HCEC 1CT (cell line): ENCODE data around the gene PRR30.
"Not testable (repeated sequence)": the region's sequence is repeated elsewhere in the genome, so short reads cannot be mapped to it uniquely, and the experiment has no call there.

Experiments used
- DNase-seq: peaks from one replicate; pipeline ENCODE4 v3.0.0-alpha.2; 2017

The PRR30 gene

DNA sequence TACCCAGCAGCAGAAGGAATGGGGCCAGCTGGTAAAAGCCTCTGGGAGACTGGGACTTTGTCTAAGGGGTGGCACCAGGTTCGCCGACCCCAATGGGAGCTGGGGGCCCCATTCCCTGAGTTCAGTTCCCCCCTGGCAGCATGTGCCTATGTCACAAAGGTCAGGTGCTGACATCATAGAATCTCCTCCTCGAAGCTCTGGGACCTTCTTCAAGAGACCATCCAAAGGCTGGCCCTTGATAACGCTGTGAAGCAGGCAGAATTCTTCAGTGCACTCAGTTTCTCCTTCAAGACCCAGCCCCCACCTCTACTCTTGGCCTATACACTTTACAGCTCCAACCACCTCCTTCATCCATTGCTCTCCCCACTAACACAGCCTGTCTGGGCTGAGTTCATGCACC is at the start of gene PRR30:
PRR30 (minus strand) TSS at position 101 of the 400 bp plus-strand sequence. CDS start 1,081 bp downstream, outside the sequence.
- DNase-seq, result no peak

DNA sequence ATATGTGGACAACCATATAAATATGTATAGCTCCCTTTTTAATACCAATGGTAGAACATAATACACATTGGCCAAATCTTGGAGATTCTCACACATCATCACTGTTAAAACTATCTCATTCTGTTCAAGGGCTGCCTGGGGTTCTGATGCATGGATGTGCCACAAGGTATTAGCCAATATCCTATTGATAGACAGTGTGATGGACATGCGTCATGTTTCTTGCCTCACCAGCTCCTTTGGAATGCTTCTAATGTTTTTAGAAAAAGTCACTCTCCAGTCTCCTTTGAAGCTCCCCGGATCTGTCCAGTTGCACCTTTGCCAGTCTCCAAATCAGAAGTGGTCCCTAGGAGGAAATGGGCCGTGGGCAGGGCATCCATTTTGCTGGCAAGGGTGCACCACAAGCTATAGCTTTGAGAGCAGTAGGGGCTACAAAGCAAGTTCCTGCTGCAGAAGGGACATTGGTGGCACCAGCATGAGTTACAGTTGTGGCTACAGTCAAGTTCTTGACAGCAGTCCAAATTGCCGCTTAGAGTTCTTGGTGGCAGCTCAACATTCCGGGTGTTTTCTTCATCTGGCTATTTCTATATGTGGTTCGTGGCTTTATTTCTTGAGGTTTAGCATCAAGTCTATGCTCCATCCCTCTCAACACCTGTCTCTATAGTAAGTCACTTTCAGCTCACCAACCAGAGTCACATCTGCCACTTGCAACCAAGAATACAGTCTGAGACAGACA is 47.6 kb upstream of the PRR30 start:
- DNase-seq, result no peak

DNA sequence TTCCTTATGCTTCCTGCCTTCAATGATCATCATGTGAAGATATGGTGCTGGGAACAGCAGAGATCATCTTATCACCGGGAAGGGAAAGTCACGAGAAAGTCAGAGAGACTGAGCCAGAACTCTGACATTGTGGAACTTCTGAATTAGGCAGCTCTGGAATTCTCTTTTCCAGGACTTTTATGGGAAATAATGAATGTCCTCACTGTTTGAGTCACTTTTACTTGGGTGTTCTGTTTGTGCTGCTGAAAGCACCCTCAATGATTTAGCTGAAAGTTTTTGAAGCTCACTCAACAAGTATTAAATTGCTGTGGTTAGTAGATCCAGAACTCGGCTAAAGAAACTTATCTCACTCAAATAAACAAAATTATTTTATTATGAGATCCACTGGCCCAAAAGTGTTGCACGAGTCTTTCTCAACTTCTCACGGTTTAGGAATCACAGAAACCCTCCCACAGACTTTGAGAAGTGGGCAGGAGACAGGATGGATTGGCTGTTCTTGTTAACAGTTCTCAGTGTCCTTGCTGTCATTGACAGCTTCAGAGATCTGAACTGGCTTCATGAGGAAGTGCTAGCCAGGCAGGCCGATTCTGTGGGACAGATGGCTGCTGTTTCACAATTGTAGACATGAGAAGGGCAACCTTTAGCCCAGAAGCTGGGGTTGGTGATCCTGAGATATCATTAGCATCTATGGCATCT is 46.3 kb upstream of the PRR30 start:
- peak; percentile 40 for DNase-seq

DNA sequence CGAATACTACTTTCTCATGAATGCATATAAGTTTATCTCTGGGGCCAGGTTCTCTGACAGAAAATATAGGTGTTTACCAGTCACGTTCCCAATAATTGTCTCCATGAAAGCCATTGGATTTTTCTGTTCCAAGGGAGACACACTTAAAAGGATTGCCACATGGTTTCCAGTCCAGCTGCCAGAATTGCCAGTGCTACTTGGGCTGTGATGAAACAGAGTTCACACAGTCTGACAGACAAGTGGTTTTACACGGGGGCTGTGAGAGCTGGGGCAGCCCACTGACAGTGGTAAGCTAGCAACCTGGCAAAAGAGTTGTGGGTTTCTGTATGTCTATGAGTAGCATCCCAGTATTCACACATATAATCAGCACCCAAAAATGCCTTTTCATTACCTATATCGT is 44.9 kb upstream of the PRR30 start:
- DNase-seq, result no peak

DNA sequence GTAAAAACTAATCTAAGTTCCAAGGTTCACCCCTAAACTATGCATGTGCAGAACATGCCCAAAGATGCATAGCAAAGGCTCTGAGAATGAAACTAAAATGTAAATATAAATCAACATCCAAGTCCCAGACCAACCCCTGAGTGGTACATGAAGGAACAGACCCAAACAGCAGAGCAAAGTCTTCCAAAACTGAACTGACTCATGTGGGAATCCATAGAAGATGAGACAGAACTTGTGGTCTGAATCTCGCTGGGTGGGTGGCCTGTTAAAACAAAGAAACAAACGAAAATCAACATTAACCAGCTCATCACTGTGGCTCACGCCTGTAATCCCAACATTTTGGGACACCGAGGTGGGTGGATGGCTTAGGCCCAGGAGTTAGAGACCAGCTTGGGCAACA is 43.1 kb upstream of the PRR30 start:
- DNase-seq, result peak; percentile 41

- no peak for DNase-seq
Measured at GRCh38 chr2:27179344-27180000, 40.3 kb upstream of the PRR30 start.

DNA sequence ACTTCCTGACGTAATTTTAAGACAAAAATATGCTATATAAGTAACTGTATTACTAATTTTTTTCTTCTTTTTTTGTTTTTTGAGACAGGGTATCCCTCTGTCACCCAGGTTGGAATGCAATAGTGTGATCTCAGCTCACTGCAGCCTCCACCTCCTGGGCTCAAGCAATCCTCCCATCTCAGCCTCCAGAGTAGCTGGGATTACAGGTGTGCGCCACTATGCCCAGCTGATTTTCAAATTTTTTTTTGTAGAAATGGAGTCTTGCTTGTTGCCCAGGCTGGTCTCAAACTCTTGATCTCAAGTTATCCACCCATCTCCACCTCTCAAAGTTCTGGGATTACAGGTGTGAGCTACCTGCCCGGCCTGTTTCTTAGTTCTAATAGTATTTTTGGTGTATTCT is 39.3 kb upstream of the PRR30 start:
- DNase-seq, result no peak

- no peak for DNase-seq
Measured at GRCh38 chr2:27177441-27178351, 38.5 kb upstream of the PRR30 start.

GRCh38 chr2:27175781-27176180 is 36.6 kb upstream of the PRR30 start:
- not testable (repeated sequence) for DNase-seq

- DNase-seq, result no peak
Measured at GRCh38 chr2:27175330-27175729, 36.1 kb upstream of the PRR30 start.

DNA sequence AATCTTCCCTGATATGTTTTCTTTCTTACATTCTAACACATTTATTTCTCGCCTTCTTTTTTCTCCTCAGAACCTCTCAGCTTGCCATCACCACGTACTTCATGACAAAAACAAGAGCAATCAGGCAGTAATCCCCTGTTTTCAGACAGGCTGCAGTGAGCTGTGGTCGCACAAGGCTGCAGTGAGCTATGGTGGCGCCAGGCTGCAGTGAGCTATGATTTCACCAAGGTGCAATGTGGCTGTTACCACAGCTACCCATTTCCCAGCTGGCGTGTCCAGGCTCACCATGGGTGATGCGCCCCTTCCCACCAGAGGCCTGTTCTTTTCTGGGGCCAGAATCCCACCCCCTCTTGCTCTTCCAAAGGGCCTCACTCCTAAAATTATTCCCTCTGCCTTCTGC is 35.4 kb upstream of the PRR30 start:
- no peak for DNase-seq

- DNase-seq, result no peak
Measured at GRCh38 chr2:27171351-27171848, 32.2 kb upstream of the PRR30 start.

DNA sequence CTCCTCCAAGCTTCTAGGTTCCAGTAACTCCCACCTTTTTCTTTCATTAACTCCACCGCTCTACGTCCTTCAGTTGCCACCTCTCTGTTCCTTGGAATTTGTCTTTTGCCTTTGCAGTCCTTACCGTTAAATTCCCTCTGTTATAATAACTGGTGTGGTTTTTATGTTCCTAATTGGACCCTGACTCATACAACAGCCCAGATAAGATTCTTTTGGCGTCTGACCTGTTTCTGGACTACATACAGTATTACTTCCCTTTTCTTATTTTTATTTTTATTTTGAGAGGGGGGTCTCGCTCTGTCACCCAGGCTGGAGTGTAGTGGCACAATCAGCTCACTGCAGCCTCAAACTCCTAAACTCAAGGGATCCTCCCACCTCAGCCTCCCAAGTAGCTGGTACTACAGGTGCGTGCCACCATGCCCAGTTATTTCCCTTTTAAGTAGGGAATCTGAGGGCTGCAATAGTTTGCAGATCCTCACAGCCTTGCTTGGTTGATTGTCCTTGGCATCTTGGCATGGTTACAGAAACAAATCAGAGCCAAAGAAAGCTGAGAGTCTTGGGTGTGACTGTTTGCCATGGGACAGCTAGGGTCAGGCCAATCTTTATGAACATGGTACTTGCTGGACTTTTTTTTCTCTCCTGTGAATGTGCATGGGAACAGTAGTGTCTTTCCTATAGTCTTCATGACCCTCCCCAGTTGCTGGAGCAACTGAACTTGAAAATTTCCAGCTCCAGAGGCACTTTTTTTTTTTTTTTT is 31.5 kb upstream of the PRR30 start:
- no peak for DNase-seq

DNA sequence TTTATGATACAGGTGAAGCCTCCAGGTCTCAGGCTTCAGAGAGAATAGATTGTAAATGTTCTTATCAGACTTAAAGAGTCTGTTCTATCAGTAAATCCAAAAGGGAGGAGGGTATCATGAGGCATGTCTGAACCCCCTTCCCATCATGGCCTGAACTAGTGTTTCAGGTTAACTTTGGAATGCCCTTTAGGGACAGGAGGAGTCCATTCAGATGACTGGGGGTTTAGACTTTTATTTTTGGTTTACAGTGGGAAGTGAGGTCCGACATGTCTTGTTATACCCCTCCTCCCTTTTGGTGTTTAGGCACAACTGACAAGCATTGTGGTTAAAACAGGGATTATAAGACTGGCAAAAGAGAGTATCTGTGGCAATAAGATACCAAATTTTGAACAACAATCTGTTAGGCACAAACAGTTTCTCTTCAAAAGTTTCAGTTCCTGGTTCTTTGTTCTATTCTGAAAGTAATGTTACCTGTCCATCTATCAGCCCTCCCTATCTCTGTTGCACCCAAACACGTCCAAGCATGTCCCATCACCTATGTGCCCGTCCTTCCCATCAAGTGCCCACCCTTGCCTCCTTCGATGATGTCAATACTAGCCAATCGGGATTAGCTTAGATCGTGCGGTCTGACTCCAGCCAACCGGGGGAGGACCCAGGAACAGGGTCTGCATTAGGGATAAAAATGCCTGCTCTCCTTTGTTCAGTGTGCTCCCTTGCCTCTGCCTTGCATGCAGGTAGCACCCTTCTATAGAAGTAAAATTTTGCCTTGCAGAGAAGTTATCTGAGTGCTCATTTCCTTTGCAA is 26.0 kb upstream of the PRR30 start:
- DNase-seq, result no peak

DNA sequence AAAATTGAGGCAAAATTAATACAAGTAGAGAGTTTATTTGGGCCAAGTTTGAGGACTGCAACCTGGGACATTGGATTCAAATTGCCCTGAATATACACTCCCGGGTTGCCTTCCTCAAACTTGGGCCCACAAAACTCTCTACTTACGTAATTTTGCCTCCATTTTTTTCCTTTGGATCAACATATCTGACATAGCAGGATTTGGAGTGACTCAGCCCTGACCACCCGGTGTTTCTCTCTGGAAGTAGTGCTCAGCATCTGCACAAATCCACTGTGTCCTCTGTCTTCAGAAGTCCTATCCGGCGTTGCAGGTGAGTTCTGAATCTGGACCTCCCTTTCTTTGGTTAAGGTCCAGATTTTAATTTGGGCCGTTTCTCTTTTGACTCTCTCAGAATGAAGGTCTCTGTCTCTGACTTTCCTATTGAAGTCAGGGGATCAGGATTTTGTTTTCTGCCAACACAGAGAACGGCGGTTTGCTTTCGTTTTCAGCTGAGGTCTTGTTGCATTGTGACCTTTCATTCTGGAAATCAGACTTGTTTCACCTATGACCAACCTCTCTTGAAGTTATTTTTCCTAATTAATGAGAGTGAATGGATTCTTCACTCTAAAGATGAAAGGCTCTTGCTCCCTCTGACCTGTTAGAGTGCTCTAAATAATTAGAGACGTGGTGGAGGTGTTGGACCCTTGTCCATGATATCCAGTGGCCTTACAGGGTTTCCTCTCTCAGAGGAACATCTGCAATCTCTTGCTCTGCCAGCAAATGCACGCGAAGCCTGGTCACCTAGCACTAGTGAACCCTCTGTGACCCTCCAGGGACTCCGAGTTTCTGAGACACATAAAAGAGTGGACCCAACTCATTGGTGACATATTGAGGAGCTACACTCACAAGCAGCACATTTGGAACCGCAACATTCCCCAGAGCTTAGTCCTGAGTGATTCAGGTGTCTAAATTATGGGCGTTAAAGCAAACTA is 23.2 kb upstream of the PRR30 start:
- DNase-seq, result peak; percentile 27

GRCh38 chr2:27160191-27160590 is 21.0 kb upstream of the PRR30 start:
- no peak for DNase-seq

- no peak for DNase-seq
Measured at GRCh38 chr2:27159271-27159670, 20.1 kb upstream of the PRR30 start.

GRCh38 chr2:27158468-27158867 is 19.3 kb upstream of the PRR30 start:
- no peak for DNase-seq

- DNase-seq, result no peak
Measured at GRCh38 chr2:27155069-27155520, 15.9 kb upstream of the PRR30 start.

DNA sequence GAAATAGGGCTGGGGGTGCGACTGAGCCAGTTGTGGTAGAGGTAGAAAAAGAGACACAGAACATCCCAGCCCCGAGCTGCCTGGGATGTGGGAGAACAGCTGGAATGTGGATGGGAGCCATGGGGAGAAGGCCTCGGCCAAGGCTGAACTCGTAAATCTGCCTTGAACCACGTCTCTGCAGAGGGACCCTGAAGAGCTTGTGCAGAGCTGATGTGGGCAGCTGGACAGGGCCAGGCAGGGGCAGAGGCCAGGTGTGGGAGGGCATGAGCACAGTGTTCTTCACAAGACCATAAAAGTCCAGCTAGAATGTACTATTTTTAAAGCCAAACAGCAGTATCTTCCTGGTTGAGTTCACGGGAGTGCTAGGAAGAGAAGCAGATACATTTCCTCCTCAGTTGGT is 15.3 kb upstream of the PRR30 start:
- no peak for DNase-seq
